ENCODE data around the gene CPT1B. TPM values are rescaled to one million over a fixed set of nuclear protein-coding genes. Genes with fewer than 3 reads are reported as not detected.
A peak's percentile ranks its signal among the peaks of the same experiment; 100 is the strongest.

The CPT1B gene
- total RNA-seq, 4 donors from 2014 or later, result 3.5 to 17.6 (median 8.2) TPM

DNA sequence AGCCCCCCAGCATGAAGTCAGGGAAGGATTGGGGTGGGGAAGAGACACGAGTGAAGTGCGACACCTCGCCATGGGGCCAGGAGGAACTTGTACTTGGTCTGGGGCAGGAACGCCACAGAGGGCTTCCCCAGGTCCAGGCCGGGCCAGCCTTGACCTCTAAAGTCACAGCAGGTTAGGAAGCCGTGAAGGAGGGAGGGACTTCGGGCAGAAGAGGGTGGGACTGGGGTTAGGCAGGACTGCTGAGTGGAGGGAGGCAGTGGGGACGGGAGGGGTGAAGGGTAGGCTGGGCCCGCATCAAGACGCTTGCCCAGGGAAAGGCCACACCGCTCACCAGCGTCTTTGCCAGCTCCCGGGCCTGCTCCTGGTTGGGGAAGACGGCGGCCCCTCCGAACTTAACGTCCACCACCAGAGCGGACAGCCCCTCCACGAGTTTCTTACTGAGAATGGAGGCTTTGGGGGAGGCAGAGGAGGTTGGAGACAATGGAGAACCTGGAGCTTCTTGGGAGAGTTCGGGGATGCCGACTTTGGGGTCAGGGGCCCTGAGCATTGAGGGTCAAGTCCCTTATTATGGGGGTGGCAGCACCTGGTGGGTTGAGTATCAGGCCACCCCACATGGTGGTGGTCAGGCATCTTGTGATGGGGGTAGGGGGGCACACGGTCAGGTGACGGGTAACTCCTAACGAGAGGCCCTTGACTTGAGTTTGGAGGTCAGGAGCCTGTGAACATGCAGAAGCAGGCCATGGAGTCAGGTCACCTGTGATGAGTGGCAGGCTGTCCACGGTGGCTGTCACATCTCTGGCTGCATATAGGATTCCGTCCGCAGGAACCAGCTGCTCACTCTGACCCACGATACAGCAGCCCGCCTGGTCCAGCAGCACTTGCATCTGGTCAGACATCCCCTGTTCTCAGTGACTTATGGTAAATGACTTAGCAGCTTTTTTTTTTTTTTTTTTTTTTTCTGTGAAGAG is 51.1 kb downstream of the CPT1B start:
- Histone ChIP-seq H3K36me3 (peaks cover 16 to 20% (median 19%) of the 10 kb centered on the region in 3 donors), H3K4me3 (peak overlapping the region; percentile 55 to 84 (median 67)), H3K9me3 (no peaks in the 10 kb centered on the region), H3K27me3 (peaks cover 0 to 26% (median 0%) of the 10 kb centered on the region in 4 donors), H3K4me1 (peaks cover 42 to 88% (median 51%) of the 10 kb centered on the region in 3 donors), H3K27ac (peak overlapping the region; percentile 90 to 99 (median 95))
- intact Hi-C loops (cut with DNase I), result loop anchor here (10.0 kb wide), 1 partner anchor 88 kb away; no protein-coding TSS in a partner anchor
- no peak for DNase-seq
- 31 to 45% methylated on average over 15 to 22 of the region's 29 CpGs for WGBS, 2 donors
- TF ChIP-seq, protein P1, sequence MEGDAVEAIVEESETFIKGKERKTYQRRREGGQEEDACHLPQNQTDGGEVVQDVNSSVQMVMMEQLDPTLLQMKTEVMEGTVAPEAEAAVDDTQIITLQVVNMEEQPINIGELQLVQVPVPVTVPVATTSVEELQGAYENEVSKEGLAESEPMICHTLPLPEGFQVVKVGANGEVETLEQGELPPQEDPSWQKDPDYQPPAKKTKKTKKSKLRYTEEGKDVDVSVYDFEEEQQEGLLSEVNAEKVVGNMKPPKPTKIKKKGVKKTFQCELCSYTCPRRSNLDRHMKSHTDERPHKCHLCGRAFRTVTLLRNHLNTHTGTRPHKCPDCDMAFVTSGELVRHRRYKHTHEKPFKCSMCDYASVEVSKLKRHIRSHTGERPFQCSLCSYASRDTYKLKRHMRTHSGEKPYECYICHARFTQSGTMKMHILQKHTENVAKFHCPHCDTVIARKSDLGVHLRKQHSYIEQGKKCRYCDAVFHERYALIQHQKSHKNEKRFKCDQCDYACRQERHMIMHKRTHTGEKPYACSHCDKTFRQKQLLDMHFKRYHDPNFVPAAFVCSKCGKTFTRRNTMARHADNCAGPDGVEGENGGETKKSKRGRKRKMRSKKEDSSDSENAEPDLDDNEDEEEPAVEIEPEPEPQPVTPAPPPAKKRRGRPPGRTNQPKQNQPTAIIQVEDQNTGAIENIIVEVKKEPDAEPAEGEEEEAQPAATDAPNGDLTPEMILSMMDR (IDR thresholded peaks at IDR 0.05), result no peak
- peak in 1 of 4 donors; percentile 56 for TF ChIP-seq POLR2A (IDR thresholded peaks at IDR 0.05)

DNA sequence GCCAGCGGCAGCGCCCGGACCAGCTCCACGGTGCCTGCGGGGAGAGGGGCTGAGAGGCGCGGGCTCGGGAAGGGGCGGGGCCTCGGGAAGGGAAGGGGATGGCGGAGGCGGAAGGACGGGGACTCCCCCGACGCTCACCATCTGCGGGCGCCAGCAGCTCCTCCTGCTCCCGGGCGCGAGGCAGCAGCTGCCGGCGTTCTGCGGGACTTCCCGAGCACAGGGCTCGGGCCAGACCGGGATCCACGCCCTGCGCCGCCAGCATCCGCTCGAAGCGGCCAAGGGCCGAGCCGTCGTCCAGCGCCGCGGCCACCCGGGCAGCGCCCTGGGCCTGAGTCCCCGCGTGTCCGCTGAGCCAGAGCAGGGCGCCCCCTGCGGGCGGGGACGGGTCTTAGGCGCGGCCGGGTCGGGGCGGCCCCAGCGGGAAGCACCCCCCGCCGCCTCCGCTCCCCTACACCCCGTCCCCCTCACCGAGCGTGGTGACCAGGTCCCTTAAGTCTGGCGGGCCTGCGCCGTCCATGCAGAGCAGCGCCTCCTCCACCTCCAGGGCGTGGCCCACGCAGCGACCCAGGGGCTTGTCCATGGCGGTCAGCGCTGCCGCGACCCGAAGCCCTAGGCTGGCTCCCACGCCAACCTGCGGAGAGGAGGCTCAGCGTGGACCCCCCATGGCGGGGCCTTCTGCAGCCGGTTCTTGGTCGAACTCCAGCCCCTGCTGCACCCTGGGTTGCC is 52.0 kb downstream of the CPT1B start:
- intact Hi-C loops (cut with DNase I), result loop anchor here (10.0 kb wide), 1 partner anchor 89 kb away; no protein-coding TSS in a partner anchor
- no CpG with 5 or more reads among the region's 77 CpGs for WGBS, 2 donors
- Histone ChIP-seq H3K27ac (peak overlapping the region; percentile 90 to 99 (median 95)), H3K9me3 (no peaks in the 10 kb centered on the region), H3K4me1 (peaks cover 42 to 79% (median 47%) of the 10 kb centered on the region in 3 donors), H3K4me3 (peak overlapping the region; percentile 55 to 84 (median 67)), H3K27me3 (peaks cover 0 to 17% (median 0%) of the 10 kb centered on the region in 4 donors), H3K36me3 (peaks cover 25 to 28% (median 25%) of the 10 kb centered on the region in 3 donors)
- no peak for DNase-seq
- no peak for TF ChIP-seq POLR2A (IDR thresholded peaks at IDR 0.05)
- TF ChIP-seq, protein P1 (IDR thresholded peaks at IDR 0.05), result peak; percentile 52 to 85 (median 73)

DNA sequence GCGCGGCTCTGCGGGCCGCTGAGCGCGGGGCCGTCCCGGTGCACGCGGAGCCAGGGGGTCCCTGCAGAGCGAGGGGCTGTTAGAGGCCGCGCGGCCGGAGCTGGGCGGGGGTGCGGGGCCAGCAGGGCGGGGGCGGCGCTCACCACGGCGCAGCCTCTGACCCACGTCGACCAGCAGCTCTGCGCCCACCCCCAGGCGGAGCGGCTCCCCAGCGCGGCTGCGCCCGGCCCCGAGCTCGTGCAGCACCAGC is 52.4 kb downstream of the CPT1B start:
- no CpG with 5 or more reads among the region's 33 CpGs for WGBS, 2 donors
- Histone ChIP-seq H3K27me3 (peaks cover 0 to 12% (median 0%) of the 10 kb centered on the region in 4 donors), H3K4me3 (peak overlapping the region; percentile 55 to 84 (median 67)), H3K9me3 (no peaks in the 10 kb centered on the region), H3K4me1 (peaks cover 42 to 74% (median 47%) of the 10 kb centered on the region in 3 donors), H3K27ac (peak overlapping the region; percentile 90 to 99 (median 95)), H3K36me3 (peaks cover 25 to 33% (median 28%) of the 10 kb centered on the region in 3 donors)
- intact Hi-C loops (cut with DNase I), result loop anchor here (10.0 kb wide), 1 partner anchor 89 kb away; no protein-coding TSS in a partner anchor
- TF ChIP-seq, protein P1 (IDR thresholded peaks at IDR 0.05), result peak in 1 of 6 experiments; percentile 16
- no peak for TF ChIP-seq POLR2A (IDR thresholded peaks at IDR 0.05)
- no peak for DNase-seq

DNA sequence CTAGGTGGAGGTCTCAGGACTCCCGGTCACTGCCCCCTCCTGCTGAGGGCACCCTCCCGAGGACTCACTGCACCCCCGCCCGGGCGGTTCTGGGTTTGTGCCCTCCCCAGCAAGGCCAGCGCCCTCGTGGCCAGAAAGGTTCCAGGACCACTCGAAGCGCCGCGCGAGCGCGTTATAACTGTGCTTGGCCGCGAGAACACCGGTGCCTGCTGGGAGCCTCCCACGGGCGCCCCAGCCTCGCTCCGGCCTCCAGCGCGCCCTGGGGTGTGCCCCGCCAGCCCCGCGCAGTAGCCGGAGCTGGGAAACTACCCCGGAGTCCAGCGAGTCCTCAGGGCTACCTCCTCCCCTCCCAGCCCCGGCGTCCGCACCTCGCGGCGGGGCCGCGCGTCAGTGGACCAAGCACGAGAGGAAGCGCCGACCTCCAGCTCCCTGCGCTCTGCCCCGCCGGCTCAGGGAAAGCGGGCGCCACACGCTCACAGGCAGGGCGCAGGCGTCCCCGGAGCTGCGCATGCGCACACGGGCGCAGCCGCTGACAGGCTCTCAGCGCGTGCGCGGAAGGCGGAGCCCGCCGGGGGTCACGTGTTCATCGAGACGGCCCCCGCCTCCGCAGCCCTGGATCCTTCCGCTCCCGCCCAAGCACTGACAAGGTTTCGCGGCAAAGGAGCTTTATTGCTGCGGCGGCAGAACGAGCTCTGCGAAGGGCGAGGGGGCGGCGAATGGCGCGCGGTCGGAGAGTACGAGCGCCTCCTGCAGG is 52.9 kb downstream of the CPT1B start, which contains the start of gene SCO2:
Gene SCO2 (minus strand): TSS at position 495 of the 754 bp plus-strand sequence. CDS start 1,187 bp downstream, outside the sequence.
- peaks cover 42 to 69% (median 43%) of the 10 kb centered on the region in 3 donors for H3K4me1 ChIP-seq
- no CpG with 5 or more reads among the region's 84 CpGs for WGBS, 2 donors
- peak in 3 of 4 donors; percentile 80 to 89 (median 80) for TF ChIP-seq POLR2A (IDR thresholded peaks at IDR 0.05)
- TF ChIP-seq, protein P1 (IDR thresholded peaks at IDR 0.05), result peak in 4 of 6 experiments; percentile 27 to 66 (median 54)

More for the DNA sequence above, 52.9 kb downstream of the CPT1B start, which contains the start of gene SCO2:
- H3K9me3 ChIP-seq, result no peaks in the 10 kb centered on the region
- DNase-seq, result peak; percentile 85
- H3K27ac ChIP-seq, result peak within 1 kb of the TSS; percentile 90 to 99 (median 95)
- H3K36me3 ChIP-seq, result peaks cover 25 to 38% (median 28%) of the 10 kb centered on the region in 3 donors
- H3K4me3 ChIP-seq, result peak within 1 kb of the TSS; percentile 55 to 84 (median 67)
- peaks cover 0 to 7% (median 0%) of the 10 kb centered on the region in 4 donors for H3K27me3 ChIP-seq
- intact Hi-C loops (cut with DNase I), result loop anchor here (10.0 kb wide), 1 partner anchor 90 kb away; no protein-coding TSS in a partner anchor

Data from esophagus squamous epithelium (tissue), 5 donors.